Mucosa of rectum (tissue), 2 donors: ENCODE results near the gene NCOR2.
A peak's percentile ranks its signal among the peaks of the same experiment; 100 is the strongest.

Source experiments
- H3K27ac ChIP-seq, 2 donors: one replicate each; pipeline ENCODE4 v1.7.0; 2013; ENCODE audit warnings: inconsistent platforms in 2 of 2, low read depth in 2 of 2, low read length in 2 of 2
- H3K27me3 ChIP-seq, 2 donors: one replicate each; pipeline ENCODE4 v1.7.0; 2013; ENCODE audit warnings: low read length in 2 of 2; ENCODE audit not compliant: control insufficient read depth in 2 of 2, insufficient read depth in 2 of 2
- H3K36me3 ChIP-seq, 2 donors: one replicate each; pipeline ENCODE4 v1.7.0; 2013; ENCODE audit warnings: low read length in 2 of 2; ENCODE audit not compliant: control insufficient read depth in 2 of 2, insufficient read depth in 2 of 2
- H3K4me1 ChIP-seq, 2 donors: one replicate each; pipeline ENCODE4 v1.7.0; 2013; ENCODE audit warnings: low read length in 2 of 2, mild to moderate bottlenecking in 1 of 2; ENCODE audit not compliant: control insufficient read depth in 2 of 2, insufficient read depth in 2 of 2
- H3K4me3 ChIP-seq, 2 donors: one replicate each; pipeline ENCODE4 v1.7.0; 2013; ENCODE audit warnings: low read length in 2 of 2
- H3K9ac ChIP-seq, 2 donors: one replicate each; pipeline ENCODE4 v1.7.0; 2013; ENCODE audit warnings: low read length in 2 of 2, low read depth in 1 of 2, mild to moderate bottlenecking in 1 of 2
- H3K9me3 ChIP-seq, 2 donors: one replicate each; pipeline ENCODE4 v1.7.0; 2013; ENCODE audit warnings: low read length in 2 of 2; ENCODE audit not compliant: control insufficient read depth in 2 of 2
- donor health status: healthy.
- donor health status: Normal muscosa, but diverticular disease.

Gene NCOR2

DNA sequence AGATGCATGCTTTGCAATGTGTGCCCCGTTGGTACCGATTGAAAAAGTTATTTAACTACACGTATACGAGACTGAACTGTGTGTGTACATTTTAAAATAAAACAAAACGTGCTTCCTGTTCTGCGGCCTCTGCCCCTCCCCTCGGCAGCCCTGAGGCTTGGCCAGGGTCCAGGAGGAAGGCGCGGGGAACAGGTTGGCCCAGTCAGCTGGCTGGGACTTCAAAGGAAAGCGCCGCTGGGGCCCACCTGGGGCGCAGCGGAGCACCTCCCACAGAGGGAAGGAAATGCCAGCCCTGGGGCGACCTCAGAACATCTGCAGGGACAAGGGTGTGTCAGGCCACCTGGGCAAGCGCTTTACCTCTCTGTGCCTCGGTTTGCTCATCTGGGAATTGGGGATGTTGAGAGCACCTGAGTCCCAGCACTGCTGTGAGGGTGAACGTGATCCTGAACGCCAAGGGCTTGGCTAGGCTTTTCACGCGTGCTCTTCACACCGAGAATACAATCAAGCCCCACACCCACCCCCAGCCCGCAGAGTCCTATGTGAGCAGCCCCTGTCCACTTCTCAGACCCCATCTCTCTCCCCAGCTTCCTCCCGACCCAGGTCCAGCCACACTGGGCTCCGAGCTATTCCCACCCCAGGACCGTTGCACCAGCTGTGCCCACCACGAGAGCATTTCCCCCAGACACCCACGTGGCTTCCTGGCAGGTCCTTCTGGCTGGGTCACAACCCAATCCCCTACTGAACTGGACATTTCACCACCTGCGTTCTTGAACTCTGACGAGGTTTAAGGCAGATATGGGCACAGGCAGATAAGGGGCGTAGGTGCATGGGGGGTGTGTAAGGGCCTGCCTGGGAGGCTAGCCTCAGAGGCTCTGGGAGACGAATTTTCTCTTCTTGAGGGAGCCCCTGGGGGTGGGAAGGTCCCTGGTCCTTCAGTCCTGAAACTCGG lies 41.9 kb upstream of the NCOR2 start:
- peak overlapping the region; percentile 20 to 58 for H3K9ac ChIP-seq
- H3K27ac ChIP-seq, result peak overlapping the region; percentile 91
- peak overlapping the region; percentile 46 to 51 for H3K4me3 ChIP-seq

DNA sequence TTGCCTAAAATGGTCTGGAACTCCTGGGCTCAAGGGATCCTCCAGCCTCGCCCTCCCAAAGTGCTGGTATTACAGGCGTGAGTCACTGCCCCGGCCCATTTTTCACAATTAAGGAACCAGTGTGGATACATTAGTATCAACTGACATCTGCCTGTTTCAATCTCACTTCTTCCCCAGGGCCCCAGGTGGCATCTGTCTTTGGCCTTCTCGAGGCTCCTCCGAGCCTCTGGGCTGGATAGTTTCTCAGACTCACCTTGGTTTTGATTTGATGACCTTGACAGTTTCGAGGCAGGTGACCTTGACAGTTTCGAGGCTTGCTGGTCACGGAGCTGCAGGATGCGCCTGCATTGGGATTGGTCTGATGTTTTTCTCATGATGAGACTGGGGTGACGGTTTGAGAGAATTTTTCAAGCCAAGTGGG lies 41.0 kb upstream of the NCOR2 start:
- no peaks in the 10 kb centered on the region for H3K27me3 ChIP-seq
- peak overlapping the region in 1 of 2 donors; percentile 51 for H3K4me3 ChIP-seq
- H3K9me3 ChIP-seq, result no peaks in the 10 kb centered on the region
- H3K36me3 ChIP-seq, result no peaks in the 10 kb centered on the region
- H3K27ac ChIP-seq, result peak overlapping the region; percentile 91
- peaks cover 63 to 67% of the 10 kb centered on the region in 2 donors for H3K4me1 ChIP-seq
- peak overlapping the region; percentile 20 to 58 for H3K9ac ChIP-seq

More for the DNA sequence above, 41.9 kb upstream of the NCOR2 start:
- no peaks in the 10 kb centered on the region for H3K27me3 ChIP-seq
- H3K36me3 ChIP-seq, result no peaks in the 10 kb centered on the region
- no peaks in the 10 kb centered on the region for H3K9me3 ChIP-seq
- peaks cover 55 to 61% of the 10 kb centered on the region in 2 donors for H3K4me1 ChIP-seq

DNA sequence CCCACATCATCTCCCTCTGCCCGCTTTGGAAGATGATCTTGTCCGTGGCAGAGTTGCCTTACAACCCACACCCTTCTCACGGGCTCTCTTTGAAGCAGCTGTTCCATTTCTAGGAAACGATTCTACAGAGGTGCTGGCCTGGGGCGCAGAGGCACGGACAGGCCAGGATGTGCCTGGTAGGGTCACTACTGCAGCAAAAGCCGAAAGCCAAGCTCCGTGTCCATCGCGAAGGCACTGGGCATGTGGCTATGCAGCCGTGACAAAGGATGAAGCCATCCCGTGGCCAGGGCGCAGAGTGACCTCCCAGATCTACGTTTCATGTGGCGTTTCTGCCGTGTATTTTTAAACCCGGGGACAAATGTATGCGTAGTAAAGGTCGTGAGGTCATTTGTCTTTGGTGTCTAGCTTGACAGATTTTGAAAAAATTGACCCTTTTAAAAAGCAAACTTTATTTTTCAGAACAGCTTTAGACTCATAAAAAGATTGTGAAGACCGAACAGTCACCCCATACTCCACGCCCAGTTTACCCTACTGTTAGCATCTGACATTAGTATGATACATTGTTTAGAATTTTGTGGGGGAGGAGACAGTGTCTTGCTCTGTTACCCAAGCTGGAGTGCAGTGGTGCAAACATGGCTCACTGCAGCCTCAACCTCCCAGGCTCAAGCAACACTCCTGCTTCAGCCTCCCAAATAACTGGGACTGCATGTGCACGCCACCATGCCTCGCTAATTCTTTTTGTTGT lies 40.4 kb upstream of the NCOR2 start:
- H3K36me3 ChIP-seq, result no peaks in the 10 kb centered on the region
- H3K4me3 ChIP-seq, result no peak overlapping the region
- peaks cover 68 to 69% of the 10 kb centered on the region in 2 donors for H3K4me1 ChIP-seq
- peak overlapping the region; percentile 91 for H3K27ac ChIP-seq
- H3K9ac ChIP-seq, result peak overlapping the region in 1 of 2 donors; percentile 20
- no peaks in the 10 kb centered on the region for H3K27me3 ChIP-seq
- H3K9me3 ChIP-seq, result no peaks in the 10 kb centered on the region

DNA sequence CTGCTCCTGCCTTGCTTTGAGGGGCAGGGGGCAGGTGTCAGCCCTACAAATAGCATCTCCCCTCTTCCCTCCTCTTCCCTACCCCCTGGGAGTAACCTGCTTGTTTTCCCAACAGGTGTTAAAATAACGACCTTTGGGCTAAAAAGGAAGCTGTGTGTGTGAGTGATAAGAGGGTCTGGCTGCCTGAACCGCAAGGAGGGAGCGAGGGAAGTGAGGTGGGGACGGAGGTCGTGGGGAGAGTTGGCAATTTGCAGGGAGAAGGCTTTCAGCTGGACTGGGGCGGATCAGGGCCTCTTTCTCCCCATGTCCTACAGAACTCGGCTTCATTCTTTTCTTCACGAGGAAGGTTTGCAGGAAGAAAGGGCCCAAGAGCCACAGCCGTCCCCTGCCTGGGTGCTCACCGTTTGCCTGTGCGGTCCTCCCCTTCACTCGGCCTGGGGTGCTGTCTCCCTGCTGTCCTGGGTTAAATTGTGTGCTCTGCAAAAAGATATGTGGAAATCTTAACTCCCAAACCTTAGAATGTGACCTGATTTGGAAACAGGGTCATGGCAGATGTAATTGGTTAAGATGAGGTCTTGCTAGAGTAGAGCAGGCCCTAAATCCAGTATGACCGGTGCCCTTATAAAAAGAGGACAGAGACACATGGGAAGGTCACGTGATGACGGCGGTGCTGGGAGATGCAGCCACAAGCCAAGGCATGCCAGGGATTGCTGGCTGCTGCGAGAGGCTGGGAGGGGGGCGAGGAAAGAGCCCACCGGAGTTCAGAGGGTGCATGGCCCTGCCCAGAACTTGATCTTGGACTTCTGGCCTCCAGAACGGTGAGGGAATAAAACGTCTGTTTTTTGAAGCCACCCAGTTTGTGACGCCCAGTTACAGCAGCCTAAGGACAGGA lies 38.7 kb upstream of the NCOR2 start:
- H3K9me3 ChIP-seq, result no peaks in the 10 kb centered on the region
- H3K36me3 ChIP-seq, result no peaks in the 10 kb centered on the region
- no peaks in the 10 kb centered on the region for H3K27me3 ChIP-seq
- H3K9ac ChIP-seq, result peak overlapping the region; percentile 32 to 70
- peak overlapping the region; percentile 70 to 86 for H3K27ac ChIP-seq
- H3K4me3 ChIP-seq, result peak overlapping the region in 1 of 2 donors; percentile 18
- H3K4me1 ChIP-seq, result peaks cover 71 to 72% of the 10 kb centered on the region in 2 donors

DNA sequence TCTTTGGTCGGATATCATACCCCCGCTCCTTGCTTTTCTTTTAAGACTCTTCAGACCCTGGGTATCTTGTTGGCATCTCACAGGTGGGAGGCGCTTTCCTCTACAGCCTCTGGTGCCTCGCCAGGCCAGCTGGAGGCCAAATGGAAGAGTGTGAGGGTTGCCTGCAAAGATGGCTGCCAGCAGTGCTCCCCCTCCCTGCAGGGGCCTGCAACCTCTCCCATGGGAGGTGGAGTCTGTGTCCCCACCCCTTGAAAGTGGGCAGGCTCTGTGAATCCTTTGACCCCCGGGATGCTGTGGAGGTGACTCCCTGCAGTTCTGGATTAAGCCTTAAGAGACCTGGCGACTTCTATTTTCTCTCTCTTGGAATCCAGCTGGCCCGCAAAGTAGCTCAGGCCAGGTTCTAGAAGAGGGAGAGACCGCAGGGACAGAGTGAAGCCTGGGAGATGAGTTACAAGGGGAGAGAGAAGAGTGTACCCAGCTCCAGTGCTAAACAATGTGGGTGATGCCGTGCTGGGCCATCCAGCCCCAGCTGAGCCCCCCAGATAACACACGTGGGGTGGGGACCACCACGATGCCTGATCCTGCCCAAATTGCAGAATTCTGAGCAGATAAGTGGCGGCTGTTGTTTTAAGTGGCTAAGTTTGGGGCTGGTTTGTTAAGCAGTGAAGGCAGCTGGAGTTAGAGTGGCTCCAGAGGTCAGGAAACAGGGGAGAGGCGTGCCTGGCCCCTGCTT lies 37.9 kb upstream of the NCOR2 start:
- Histone ChIP-seq H3K4me1 (peaks cover 70 to 72% of the 10 kb centered on the region in 2 donors), H3K27me3 (no peaks in the 10 kb centered on the region), H3K36me3 (no peaks in the 10 kb centered on the region), H3K9me3 (no peaks in the 10 kb centered on the region), H3K9ac (peak overlapping the region; percentile 32 to 70), H3K4me3 (no peak overlapping the region), H3K27ac (peak overlapping the region; percentile 70 to 86)

DNA sequence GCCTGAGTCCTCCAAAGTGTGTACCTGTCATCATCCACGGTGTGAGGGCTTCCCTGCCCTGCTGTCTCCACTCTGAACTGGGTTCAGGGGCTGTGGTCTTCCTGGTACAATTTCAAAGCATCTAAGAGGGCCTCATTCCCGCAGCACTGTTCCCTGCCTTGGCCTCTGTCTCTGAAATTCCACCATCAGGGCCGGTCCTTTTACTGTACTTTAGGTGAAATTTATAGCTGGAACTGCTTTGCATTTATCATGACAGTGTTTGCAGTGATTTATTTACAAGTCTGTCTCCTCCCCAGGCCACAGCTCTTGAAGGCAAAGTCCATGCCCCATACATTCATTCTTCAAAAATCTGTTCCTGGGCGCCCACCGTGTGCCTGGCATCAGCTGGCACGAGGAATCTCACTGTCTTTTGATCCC lies 36.9 kb upstream of the NCOR2 start:
- Histone ChIP-seq H3K9ac (peak overlapping the region in 1 of 2 donors; percentile 70), H3K36me3 (no peaks in the 10 kb centered on the region), H3K4me3 (peak overlapping the region in 1 of 2 donors; percentile 51), H3K4me1 (peaks cover 60 to 63% of the 10 kb centered on the region in 2 donors), H3K9me3 (no peaks in the 10 kb centered on the region), H3K27ac (peak overlapping the region; percentile 70 to 86), H3K27me3 (no peaks in the 10 kb centered on the region)

DNA sequence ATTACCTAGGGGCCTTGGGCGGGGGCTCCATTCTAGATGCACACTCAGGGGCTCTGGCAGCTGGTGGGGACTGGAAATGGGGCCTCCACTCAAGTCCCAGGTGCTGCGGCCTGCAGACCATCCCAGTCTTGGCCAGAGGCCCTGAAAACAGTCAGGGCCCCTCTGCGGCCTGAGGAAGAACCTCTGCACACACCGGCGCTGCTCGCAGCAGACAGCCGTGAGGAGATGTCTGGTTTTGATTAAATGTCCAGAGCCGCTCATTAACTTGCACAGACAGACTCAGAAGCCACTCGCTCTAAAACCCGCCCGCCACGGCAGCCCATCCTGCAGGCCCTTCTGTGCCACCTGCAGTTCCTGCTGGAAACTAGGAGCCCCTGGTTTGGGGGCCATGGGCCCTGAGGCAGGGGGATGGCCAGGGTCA lies 36.4 kb upstream of the NCOR2 start:
- Histone ChIP-seq H3K9me3 (no peaks in the 10 kb centered on the region), H3K9ac (peak overlapping the region in 1 of 2 donors; percentile 61), H3K4me3 (peak overlapping the region in 1 of 2 donors; percentile 51), H3K27ac (peak overlapping the region; percentile 70 to 86), H3K4me1 (peaks cover 57 to 59% of the 10 kb centered on the region in 2 donors), H3K36me3 (no peaks in the 10 kb centered on the region), H3K27me3 (no peaks in the 10 kb centered on the region)

DNA sequence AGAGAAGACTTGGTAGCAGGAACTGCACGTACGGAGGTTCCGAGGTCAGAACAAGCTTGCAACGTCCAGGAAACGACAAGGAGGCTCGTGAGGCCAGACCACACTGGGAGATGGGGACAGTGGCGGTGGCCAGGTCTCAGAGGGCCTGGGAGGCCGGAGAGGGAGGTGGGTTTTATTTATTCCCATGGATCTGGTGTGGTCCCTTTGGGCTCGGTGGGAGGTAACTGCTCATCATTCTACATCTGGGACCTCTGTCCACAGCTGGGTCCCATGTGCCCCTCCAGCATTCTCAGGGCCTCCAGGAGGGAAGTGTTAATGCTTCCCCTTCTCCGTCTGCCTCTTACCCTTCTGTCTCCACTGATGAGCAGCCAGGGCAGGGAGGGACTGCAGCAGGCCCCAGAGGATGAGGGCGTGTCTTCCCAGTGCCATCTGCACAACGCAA lies 35.7 kb upstream of the NCOR2 start:
- H3K9ac ChIP-seq, result peak overlapping the region in 1 of 2 donors; percentile 61
- H3K4me3 ChIP-seq, result no peak overlapping the region
- H3K27ac ChIP-seq, result peak overlapping the region; percentile 70 to 86
- H3K4me1 ChIP-seq, result peaks cover 50 to 51% of the 10 kb centered on the region in 2 donors
- H3K36me3 ChIP-seq, result no peaks in the 10 kb centered on the region
- no peaks in the 10 kb centered on the region for H3K27me3 ChIP-seq
- no peaks in the 10 kb centered on the region for H3K9me3 ChIP-seq

DNA sequence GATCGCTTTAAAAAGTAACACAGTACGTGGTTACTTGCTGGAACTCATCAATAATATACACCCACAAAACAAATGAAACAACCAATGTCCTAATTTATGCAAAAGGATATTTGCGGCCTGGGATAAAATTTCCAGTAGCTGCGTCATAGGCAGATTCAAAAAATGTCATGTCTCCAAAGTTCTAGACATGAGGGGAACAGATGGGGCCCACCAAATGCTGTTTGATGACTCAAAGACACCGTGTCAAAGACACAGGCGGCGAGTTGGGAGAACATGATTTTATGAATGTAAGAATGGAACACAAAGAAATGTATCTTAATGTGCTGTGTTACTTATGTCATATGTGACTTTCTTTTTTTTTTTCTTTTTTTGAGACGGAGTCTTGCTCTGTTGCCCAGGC lies 34.3 kb upstream of the NCOR2 start:
- no peak overlapping the region for H3K9ac ChIP-seq
- H3K4me1 ChIP-seq, result peaks cover 42 to 43% of the 10 kb centered on the region in 2 donors
- H3K27ac ChIP-seq, result no peak overlapping the region
- no peaks in the 10 kb centered on the region for H3K27me3 ChIP-seq
- H3K9me3 ChIP-seq, result no peaks in the 10 kb centered on the region
- no peaks in the 10 kb centered on the region for H3K36me3 ChIP-seq
- H3K4me3 ChIP-seq, result no peak overlapping the region
